GM18508 (cell line): ENCODE results near the gene RPL18.

Experiments
- ATAC-seq: cut with Tn5 transposase; IDR thresholded peaks from one replicate; pipeline ENCODE4 v1.9.1; 2021; ENCODE audit warnings: moderate number of reproducible peaks; ENCODE audit not compliant: insufficient read depth, unreplicated experiment

The RPL18 gene

GRCh38 chr19:48631225-48631624 is 12.2 kb upstream of the RPL18 start:
- no peak for ATAC-seq

- no peak for ATAC-seq
These were observed 11.5 kb upstream of the RPL18 start for GRCh38 chr19:48630296-48631063.

- ATAC-seq = no peak
These were observed 10.8 kb upstream of the RPL18 start for GRCh38 chr19:48629599-48630295.

DNA sequence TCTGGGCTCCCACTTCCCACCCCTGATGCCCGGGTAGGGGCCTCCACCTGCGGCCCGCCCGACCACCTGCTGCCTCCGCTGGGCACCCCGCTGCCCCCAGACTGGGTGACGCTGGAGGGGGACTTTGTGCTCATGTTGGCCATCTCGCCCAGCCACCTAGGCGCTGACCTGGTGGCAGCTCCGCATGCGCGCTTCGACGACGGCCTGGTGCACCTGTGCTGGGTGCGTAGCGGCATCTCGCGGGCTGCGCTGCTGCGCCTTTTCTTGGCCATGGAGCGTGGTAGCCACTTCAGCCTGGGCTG is 10.3 kb upstream of the RPL18 start:
- no peak for ATAC-seq

- ATAC-seq = no peak
These were observed 9.7 kb upstream of the RPL18 start for GRCh38 chr19:48628486-48629296.

DNA sequence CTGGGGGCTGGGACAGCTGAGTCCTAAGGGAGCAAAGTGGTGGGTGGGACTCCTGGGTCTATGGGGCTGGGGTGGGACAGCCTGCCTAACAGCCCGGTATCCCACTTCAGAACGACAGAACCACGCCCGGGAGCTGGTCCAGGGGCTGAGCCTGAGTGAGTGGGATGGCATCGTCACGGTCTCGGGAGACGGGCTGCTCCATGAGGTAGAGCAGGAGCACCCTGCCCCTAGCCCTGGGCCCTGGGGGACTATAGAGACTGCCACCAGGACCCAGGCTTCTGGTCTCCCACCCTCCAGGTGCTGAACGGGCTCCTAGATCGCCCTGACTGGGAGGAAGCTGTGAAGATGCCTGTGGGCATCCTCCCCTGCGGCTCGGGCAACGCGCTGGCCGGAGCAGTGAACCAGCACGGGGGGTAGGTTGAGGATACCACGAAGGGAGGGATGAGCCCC is 8.9 kb upstream of the RPL18 start:
- no peak for ATAC-seq

- no peak for ATAC-seq
These were observed 8.4 kb upstream of the RPL18 start for GRCh38 chr19:48627201-48627864.

DNA sequence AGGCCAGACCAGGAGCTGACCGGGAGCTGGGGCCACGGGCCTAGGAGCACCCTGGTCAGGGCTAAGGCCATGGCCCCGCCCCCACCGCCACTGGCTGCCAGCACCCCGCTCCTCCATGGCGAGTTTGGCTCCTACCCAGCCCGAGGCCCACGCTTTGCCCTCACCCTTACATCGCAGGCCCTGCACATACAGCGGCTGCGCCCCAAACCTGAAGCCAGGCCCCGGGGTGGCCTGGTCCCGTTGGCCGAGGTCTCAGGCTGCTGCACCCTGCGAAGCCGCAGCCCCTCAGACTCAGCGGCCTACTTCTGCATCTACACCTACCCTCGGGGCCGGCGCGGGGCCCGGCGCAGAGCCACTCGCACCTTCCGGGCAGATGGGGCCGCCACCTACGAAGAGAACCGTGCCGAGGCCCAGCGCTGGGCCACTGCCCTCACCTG is 6.9 kb upstream of the RPL18 start:
- ATAC-seq = no peak

GRCh38 chr19:48624791-48625723 is 6.1 kb upstream of the RPL18 start:
- no peak for ATAC-seq

DNA sequence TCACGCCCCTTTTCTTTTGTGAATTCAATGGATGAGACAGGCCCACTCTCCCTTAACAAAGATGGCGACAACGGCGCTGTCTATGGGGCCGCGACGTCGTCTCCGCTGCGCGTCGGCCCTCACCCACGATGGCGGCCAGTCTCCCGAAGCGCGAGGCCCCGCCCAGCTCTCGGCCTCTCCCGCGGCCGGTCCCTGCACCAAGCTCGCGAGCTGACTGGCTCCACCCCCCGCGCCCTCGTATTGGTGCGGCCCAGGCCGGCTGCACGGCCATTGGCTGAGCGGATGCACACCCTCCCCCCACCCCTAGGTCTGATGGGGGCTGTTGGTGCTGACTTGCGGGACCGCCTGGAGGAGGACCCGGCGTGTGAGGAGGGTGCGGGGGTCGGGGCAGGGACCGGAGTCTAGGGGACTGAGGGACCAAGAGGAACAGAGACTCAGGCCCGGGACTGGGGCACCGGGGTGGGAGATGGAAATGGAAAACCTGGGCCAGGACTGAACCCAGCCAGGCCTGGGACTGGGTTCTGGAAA is 5.2 kb upstream of the RPL18 start:
- ATAC-seq = no peak

- ATAC-seq = no peak
These were observed 4.6 kb upstream of the RPL18 start for GRCh38 chr19:48623556-48624066.

- no peak for ATAC-seq
These were observed 961 bp upstream of the RPL18 start for GRCh38 chr19:48619692-48620585.

GRCh38 chr19:48618278-48618915 is 581 bp downstream of the RPL18 start:
- ATAC-seq = no peak

DNA sequence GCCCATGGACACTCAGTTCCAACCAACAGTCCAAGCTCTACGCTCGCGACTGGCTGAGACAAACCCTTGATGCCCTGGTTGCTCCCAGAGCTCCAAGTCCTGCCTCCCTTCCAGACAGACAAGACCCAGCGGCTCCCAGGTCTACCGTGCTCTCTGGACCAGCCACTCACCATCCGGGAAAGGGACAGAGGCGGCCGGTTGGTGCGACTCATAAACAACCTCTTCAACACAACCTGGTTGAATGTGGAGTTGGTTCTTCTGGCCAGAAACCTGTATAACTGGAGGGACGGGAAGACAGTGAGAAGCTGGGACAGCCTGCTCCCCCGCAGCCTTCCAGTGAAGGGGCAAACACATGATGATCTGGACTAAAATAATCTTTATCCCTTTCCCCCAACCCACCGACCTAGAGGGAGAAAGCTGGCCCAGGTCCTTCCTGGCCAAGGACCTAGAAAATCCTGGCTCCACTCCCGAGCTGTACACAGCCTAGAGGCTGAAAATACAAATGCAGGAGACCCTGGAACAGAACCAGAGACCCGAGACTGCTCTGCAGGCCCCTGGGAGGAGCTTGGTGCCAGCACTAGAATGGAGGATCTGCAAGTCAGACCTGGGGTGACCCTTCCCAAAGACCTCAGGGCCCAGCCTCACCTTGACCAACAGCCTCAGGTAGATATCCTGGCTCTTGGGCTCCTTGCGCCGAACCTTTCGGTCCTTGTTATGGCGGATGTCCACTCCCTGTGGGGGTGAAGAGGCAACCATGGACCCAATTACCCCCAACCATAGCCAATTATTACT is 1.6 kb downstream of the RPL18 start:
- ATAC-seq = no peak

DNA sequence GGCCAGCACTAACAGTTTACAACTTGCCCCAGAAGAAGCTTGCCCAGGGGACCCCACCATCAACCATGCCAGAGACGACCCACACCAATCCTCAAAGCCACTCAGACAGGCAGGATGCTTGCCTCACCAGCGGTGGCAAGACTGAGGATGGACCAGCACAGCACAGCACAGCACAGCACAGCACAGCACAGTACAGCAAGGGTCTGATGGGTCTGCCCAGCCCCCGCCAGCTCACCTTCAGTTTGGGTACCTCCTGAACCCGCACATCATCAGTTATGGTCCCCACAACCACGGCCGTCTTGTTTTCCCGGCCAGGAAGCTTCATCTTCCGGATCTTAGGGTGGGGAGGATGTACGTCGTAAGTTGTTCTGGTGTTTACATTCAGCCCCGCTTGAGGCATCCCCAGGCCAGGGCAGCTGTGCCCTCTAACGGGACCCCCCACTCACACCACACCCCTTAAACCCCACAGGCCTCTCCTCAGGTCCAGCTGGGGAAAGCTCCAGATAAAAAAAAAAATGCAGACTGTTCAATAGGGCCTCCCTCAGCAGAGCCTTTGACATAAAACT is 2.4 kb downstream of the RPL18 start:
- no peak for ATAC-seq

GRCh38 chr19:48616041-48616436 is 2.9 kb downstream of the RPL18 start:
- ATAC-seq = no peak
